KG1 (cell line): ENCODE results near the gene CEP128.

Experiments
- DNase-seq: peaks from one replicate; lab custom pipeline; 2025; lab: John Stamatoyannopoulos, UW

Gene CEP128

DNA sequence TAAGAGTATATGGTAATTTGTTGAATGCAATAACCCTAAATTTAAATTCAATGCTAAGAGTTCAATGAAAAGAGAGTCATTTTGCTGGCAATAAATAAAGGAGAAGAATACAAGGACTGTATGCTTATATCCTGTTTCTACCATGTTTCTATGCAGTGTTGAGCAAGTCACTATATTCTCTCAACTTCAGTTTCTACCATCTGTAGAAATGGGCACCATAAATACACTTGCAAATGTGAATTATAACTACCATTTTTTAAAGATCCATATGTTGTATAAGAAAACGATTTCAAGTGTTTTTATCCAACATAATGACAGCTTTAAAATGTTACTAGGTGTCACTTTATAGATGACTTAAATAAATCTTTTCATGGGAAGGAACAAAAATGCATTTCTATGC lies 170.3 kb downstream of the CEP128 start:
- DNase-seq = no peak

DNA sequence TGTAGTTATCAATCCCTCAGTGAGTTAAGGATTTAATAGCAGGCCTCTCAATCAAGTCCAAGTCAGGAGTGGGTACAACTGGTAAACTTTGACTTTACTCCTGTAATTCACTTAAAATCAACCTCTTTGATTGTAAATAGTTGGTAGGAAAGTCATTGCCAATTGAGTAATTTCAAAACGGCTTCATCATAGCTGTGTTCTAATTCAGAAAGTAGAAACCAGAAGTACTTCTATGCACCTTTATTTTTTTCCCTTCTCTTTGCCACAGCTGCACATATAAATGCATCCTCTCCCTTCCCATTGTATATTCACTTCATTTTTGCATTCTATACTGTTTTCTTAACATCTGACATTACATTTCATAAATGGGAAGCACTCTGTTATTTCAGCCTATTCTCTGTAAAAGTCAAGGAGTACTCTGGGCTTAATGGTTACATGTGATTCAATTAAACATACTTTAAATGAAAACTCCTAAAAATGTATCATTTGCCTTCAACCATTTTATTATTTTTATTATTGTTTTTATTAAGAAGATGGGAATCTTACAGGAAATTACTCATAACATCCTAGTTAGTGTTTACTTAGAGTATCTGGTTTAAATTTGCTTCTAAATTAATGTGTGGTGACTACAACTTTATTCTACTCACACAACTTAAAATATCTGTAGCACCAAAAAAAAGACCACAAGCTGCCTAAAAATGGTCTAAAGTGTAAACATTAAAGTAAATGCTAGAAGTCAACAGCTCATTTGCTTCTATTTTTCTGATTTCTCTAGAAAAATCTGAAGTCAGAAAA lies 171.2 kb downstream of the CEP128 start:
- no peak for DNase-seq

DNA sequence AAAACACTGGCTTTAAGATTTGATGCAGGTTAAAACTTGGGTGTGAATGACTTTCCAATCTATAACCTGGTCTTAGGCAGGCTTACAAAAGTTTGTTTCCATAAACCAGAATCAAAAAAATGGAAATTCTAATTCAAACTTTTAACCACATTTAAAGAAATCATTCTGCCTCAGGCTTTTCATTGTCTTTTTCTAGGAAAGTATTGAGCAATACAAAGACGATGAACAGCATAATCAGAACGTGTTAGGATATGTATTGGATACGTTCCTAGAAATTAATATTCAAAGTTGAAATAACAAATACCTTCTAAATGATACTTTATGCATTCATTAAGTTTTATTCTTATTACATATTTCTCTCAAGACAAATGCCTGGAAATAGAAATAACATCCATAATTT lies 172.9 kb downstream of the CEP128 start:
- no peak for DNase-seq

DNA sequence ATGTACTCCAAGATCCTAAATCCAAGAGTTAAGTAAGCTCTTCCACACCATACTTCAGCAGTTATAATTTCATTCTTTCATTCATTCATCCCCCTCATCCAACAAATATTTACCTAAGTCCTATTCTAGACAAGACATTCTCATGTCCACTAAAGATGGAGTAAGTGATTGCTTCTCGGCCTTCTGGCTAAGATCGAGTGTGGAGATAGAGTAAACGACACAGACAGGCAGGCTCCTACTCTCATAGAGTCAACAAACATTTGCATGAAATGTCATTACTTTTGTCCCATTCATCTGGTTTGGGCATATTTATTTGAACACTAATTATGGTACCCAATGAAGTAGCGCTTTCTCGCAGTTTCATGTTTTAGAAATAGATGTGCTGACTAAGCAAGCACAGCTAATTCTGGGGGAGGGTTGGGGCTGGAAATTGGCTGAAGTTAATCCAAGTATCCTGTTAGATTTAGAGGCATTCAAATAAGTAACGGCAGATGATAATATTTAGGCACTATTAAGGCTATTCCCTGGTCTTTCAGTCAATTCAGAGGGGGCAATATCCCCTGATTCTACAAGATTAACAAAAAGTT lies 176.5 kb downstream of the CEP128 start:
- no peak for DNase-seq

DNA sequence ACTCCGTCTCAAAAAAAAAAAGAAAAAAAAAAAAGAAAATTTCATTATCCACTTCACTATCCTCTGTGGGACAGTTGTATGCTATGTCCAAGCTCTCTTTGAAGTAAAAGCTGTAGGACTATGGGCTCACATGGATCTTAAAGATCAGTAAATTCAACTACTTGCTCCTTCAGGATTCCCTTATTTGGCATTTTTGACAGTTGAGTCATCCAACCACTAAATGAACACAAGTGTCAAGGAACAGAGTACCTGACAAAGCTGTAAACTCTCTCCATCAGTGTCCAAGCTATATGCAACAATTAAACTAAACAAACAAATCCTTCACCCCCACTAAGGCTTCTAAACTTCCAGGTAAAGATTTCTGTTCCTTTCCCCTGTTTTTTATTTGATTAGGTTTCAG lies 177.0 kb downstream of the CEP128 start:
- DNase-seq = no peak

DNA sequence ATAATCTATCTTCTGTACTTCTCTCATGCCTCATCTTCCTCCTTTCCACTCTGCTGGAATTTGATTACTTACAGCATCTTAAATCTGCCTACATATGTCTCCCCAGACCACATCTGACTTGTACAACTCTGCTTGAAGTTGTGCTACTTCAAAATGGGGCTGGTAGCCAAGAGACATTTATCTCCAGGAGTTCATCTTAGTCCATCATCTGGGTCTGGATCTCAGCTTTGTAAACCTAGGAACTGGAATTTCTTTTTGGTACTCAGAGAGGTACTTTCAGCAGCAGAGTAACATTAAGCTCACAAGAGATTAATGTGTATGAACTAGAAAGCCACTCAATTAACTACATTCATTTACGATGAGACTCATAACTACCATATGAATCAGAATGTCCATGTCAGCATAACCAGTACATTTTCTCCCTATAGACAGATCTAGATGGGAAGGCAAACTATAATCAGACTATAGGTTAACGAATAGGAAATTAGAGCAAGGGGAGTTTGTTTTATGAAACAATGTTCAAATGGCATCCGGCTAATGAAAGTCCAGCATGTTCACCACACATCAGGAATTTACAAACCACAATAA lies 178.8 kb downstream of the CEP128 start:
- DNase-seq = no peak

DNA sequence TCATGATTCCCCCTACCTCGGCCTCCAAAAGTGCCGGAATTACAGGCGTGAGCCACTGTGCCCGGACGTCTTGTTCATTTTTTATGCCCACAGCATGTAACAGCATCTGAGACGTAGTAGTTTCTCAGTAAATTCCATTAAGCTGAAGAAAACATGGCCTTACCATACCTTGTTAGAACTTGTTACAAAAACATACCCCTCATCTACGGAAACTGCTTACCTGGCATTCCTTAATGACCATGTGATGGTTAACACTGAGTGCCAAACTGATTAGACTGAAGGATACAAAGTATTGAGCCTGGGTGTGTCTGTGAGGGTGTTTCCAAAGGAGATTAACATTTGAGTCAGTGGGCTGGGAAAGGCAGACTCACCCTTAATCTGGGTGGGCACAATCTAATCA lies 186.8 kb downstream of the CEP128 start:
- DNase-seq = no peak

DNA sequence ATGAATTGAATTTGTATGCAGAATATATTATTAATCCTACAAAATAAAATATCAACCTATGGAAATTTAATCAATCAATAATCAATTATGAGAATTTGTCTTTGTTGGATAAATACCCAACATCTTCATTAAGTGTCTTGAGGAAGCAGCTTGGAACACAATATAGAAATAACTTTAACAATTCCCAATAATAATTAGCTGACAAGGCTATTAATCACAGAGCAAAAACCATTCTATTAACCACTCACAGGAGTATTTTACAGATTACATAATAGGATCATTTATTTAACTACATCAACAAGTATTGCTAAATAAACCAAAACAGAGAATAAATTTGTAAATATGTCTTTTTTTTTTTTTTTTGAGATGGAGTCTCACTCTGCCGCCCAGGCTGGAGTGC lies 190.3 kb downstream of the CEP128 start:
- DNase-seq = no peak

DNA sequence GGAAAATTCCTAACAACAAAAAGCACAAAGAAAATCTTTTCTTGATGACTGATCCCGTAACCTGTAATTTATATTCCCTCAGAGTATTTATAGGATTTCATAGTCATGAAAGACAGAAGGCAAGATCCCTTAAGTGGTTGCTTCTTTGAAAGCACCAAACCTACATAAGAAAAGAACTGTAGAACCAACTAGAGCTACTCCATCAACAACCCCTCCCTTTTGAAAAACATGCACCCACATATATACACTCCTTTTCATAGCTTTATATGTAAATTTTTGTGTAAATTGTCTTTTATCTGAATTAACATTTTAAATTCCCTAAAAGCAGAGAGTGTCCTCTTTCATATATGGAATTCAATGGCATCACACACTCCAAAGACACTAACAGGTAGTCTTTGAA lies 215.3 kb downstream of the CEP128 start:
- DNase-seq = no peak

DNA sequence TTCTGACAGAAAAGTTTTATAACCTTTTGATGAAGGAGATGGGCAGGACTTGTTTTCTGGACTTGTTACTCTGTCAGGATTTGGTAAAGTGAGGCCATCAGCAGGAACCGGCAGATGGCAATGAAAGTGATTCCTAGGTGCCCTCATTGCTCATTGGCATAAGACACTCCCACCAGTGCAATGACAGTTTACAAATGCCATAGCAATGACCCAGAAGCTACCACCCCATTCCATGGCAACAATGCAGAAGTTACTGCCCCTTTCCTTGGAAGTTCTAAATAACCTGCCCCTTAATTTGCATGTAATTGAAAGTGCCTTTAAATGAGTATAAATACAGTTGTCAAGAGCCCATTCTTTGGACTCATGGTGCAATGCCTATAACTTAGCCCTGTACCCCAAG lies 222.6 kb downstream of the CEP128 start:
- no peak for DNase-seq

DNA sequence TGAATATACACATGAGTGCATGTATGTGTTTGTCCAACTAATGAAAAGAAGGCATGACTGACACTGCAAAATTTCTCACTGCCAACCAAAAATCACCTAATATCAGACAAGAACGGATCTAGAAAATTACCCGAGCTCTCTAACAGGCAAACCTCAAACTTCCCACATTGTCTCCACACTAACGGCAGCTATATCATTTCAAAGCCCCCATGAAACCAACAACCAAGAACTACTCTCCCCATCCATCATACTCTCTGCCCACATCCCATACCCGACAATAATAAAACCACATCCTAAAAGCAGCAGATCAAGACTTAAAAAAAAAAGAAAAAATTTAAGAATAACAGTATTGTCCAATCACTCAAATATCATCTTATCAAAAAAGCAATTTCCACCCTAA lies 227.1 kb downstream of the CEP128 start:
- DNase-seq = no peak

DNA sequence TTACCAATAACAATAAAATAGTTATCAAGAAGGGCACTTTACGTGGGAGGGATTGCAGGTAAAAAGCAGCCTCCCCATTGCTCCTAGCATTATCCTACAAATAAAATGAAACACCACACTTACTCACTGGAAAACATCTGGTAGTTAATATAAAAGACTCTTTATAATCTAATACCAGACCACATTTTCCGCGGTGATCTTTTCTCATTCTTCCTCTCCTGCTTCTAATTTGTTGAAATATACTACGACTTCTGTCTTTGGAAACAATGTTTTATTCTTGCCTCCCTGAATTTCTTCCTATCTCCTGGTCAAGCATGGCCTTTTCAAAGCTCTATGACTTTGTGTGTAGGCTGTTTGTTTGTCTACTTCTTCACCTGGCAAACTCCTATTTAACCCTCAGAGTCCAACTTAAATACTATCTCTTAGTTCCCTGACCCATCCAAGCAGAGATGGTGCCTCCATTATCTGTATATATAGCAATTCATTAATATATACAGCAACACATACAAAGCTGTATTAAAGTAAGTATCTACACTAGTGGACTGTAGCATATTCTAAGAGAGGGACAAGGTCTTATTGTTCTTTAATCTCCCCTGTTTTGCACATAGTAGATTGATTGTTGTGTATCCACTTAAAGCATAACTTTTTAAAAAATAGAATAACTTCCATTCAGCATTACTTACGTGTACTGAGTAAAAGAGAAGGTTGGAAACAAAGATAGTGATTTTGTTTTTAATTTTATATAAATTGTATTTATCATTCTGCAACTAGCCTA lies 228.3 kb downstream of the CEP128 start:
- no peak for DNase-seq

DNA sequence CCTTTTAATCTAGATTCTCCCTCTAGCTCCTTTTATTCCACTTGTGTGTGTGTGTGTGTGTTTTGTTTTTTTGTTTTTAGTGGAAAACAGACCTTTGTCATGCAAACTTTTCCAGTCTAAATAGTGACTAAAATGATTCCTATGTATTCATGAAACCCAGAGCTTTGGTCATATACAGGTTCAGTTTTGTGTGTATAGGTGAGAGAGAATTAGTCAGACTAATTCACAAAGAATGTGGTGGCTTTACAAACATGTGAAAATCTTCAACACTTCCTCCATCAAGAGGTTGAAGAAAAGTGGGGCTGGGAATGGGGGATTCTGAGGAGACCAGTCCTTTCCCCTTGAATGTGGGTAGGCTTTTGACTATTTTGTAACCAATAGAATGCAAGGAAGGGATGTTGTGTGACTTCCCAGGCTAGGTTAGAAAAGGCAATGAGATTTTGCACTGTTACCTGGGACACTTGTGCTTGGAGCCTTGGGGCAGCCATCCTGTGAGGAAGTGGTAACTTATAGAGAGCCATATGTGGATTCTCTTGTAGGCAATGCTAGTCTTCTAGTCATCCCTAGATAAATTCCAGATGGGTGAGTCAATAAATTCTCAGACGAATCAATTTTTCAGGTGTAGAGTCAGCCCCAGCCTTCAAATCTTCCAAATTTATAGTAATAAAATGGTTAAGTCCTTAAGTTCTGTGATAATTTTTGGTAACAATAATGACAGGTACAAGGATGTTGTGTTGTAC lies 236.1 kb downstream of the CEP128 start:
- no peak for DNase-seq

DNA sequence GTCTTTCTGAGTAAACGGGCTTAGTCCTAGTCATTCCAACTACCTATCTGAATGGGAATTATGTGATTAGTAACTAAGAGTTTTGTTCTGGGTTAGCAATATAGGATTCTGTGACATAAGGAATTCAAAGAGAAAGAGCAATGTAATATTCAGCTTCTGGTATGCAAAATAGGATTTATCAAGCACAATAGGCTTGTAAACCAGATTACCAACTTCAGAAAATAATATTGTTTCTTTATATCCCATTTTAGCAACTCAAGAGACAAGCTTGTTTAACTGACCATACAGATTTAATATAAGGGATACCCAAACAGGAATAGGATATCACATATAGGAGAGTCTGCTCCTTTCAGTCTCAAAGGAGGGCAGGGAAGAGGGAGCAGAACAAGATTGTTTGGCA lies 240.9 kb downstream of the CEP128 start:
- DNase-seq = no peak

DNA sequence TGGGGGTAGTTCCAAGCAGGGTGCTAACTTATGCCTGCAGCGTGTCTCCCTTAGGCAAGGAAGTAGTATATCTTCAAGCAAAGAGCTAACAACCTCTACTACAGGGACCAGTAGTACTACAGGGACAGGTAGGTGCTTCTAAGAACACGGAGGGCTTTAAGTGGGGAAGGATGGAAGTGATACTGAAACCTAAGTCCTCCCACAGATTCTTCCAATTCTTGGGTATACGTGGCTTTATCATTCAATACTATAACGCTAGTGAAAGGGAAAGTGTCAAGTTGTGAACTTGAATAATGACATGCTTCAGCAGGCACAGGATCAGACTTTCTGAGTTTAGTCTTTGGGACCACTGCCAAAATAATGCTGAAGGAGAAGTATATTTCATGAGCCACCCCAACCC lies 241.7 kb downstream of the CEP128 start:
- DNase-seq = no peak

DNA sequence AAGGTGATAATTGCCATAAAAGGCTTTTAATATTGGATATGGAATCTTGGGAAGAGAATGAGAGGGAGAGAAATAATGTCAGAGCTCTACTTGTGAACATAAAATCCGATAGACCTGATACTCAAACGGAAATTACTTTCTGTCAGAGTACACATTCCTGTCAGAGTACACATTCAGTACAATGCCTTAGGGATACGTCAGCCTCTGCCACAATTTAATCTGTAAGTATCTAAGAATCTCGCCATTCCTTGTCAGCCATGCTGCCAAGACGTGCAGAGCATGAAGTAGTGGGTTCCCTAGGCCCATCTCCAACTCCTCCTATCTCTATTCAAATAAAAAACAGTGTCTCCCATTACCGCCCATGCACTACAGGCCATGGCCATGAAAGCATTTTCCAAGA lies 242.6 kb downstream of the CEP128 start:
- DNase-seq = no peak

DNA sequence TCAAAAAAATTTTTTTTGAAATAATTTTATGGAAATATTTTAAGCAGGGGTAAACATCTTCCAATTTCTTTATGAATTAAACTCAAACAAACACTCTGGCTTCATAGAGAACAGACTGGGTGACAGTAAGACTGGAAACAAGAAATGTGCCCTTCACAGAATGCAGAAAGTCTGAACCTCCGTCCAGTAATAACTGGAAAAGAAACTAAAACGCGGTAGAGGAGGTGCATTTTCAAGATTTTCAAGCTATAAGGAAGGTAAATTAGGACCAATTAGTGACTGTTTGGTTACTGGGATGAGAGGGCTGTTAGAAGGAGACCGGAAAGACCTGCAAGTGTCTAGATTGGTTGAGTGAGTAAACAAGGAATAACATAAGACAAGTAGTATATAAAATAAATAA lies 245.7 kb downstream of the CEP128 start:
- DNase-seq = no peak

DNA sequence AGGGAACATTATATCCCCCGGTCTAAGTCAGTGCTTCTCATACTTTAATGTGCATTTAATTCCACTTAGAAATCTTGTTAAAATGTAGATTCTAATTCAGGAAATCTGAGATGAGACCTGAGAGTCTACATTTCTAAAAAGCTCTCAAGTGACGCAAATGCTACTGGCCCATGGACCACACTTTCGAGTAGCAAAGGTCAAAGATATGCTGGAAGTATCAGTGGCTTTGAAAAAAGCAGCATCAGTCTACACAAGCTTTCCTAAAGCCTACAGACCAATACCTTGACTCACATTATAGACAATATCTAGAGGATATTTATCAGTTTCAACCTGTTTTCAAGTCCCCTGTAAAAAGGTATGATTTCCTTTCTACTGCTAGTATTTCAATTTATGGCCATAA lies 248.6 kb downstream of the CEP128 start:
- DNase-seq = no peak

DNA sequence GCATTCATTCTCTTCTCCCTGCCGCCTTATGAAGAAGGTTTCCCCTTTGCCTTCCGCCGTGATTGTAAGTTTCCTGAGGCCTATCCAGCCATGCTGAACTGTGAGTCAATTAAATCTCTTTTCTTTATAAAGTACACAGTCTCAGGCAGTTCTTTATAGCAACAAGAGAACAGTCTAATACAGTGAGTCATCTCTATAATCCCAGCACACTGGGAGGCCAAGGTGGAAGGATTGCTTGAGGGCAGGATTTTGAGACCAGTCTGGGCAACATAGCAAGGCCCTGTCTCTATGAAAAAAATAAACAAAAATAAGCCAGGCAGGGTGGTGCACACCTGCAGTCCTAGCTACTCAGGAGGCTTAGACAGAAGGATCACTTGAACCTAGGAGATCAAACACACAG lies 259.9 kb downstream of the CEP128 start:
- no peak for DNase-seq

DNA sequence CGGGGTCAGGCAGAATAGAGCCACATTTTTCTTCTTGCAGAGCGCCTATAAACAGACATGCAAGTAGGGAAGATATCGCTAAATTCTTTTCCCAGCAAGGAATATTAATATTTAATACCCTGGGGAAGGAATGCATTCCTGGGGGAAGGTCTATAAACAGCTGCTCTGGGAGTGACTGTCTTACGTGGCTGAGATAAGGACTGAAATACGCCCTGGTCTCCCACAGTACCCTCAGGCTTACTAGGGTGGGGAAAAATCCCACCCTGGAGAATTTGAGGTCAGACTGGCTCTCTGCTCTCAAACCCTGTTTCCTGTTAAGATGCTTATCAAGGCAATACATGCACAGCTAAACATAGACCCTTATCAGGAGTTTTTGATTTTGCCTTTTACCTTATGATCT lies 262.3 kb downstream of the CEP128 start:
- no peak for DNase-seq

DNA sequence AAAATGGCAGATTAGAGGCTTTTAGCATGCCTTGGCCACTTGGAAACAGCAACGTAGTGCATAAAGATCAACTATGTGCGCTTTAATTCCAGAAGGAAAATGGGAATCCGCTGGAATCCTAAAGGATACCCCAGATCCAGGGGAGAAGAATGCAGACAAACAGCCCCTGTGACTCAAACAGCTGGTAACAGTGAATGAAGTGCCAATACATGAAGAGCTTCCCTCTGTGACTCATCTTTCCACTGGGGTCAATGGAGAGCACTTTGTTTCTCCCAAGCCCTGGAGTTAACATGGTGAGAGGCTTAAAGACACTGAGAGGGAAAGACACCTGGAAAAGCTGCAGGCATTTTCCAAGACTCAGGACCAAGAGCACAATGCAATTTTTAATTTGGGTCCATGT lies 263.1 kb downstream of the CEP128 start:
- no peak for DNase-seq

DNA sequence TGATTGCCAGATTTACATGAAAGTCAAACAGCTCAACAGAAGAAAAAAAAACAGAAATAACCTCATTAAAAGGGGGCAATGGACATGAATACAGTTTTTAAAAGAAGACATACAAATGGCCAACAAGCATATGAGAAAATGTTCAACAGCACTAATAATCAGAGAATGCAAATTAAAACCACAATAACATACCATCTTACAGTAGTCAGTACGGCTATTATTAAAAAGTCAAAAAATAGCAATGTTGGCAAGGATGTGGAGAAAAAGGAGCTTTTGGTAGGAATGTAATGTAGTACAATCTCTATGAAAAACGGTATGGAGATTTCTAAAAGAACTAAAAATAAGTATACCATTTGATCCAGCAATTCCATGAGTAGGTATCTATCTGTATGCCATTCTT lies 272.1 kb downstream of the CEP128 start:
- DNase-seq = no peak
